GM12873 (cell line): ENCODE results near the gene ZNF784.

Source experiments
- CTCF ChIP-seq: IDR thresholded peaks from 2 replicates; pipeline ENCODE4 v1.5.1; 2012; ENCODE audit warnings: low read depth, mild to moderate bottlenecking, moderate library complexity, low read length, control low read depth; ENCODE audit not compliant: insufficient read depth; ENCODE audit errors: missing control alignments

ZNF784 gene

GRCh38 chr19:55624109-55625003 lies at the start of gene ZNF784:
TSS of gene ZNF784 (minus strand) at chr19:55624566. CDS start at chr19:55624561, 5 bp downstream.
- TF ChIP-seq CTCF: no peak

DNA sequence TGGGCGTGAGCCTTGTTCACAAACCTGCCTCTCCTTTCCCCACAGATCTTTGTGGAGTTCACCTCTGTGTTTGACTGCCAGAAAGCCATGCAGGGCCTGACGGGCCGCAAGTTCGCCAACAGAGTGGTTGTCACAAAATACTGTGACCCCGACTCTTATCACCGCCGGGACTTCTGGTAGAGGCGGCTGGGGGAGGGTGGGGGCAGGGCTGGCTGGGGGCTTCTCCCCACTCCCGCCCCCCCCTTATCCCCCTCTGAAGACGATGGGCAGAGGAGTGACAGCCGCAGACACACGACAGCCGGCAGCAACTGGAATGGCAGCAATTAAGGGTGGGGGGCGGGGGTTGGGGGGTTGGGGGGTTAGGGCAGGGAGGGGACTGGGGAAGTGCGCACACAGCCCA lies 49.5 kb upstream of the ZNF784 start:
- TF ChIP-seq CTCF: no peak

GRCh38 chr19:55673465-55673864 lies 49.1 kb upstream of the ZNF784 start:
- TF ChIP-seq CTCF: no peak

GRCh38 chr19:55672418-55672817 lies 48.1 kb upstream of the ZNF784 start:
- TF ChIP-seq CTCF: no peak

GRCh38 chr19:55671054-55671378 lies 46.6 kb upstream of the ZNF784 start:
- no peak for TF ChIP-seq CTCF

DNA sequence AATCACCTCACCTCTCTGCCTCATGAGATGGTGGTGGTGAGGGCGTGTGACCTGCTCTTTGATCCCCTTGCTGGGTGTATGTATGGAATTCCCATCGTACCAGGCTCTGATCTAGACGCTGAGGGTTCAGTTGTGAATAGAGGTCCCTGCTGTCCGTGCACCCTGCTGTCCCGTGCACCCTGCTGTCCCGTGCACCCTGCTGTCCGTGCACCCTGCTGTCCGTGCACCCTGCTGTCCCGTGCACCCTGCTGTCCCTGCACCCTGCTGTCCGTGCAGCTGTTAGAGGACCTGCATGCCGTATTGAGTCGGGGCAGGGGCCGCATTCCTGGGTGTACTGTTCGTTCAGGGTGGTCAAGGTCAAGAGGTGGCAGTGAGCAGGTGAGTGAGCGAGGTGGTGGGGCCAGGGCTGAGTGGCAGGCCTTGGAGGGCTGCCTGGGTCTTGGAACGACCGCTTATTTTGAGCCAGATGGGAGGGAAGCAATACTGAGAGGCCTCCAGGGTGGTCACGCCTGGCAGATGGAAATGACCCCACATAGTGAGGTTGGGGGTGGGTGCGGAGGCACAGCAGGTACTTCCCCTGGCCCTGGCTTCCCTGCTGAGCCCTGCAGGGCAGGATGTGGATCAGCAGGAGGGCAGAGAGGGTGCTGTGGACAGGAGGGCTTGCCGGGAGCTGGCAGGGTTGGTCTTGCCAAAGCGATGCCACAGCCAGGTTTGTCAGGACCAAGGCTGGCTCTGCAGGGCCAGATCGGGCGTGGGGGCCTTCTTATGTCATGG lies 46.1 kb upstream of the ZNF784 start:
- no peak for TF ChIP-seq CTCF
